Neuronal stem cell (in vitro differentiated cells): ENCODE data around the gene ANAPC15.

Experiments
- DNase-seq: peaks from one replicate; pipeline ENCODE4 v3.0.0-alpha.2; 2013; ENCODE audit warnings: low spot score
- H2AFZ ChIP-seq: one replicate; pipeline ENCODE4 v1.6.1; 2013; ENCODE audit warnings: mild to moderate bottlenecking, low read length, inconsistent platforms
- H2AK5ac ChIP-seq: 2 replicates; pipeline ENCODE4 v1.6.1; 2013; ENCODE audit warnings: low read depth, mild to moderate bottlenecking, inconsistent platforms, low read length, moderate library complexity, mixed read lengths
- H2BK120ac ChIP-seq: 2 replicates; pipeline ENCODE4 v1.6.1; 2013; ENCODE audit warnings: low read depth, mild to moderate bottlenecking, inconsistent platforms, low read length, moderate library complexity, mixed read lengths
- H2BK12ac ChIP-seq: one replicate; pipeline ENCODE4 v1.6.1; 2013; ENCODE audit warnings: low read length, inconsistent platforms
- H2BK15ac ChIP-seq: 2 replicates; pipeline ENCODE4 v1.6.1; 2013; ENCODE audit warnings: mild to moderate bottlenecking, low read length, inconsistent platforms, mixed read lengths
- H2BK5ac ChIP-seq: one replicate; pipeline ENCODE4 v1.6.1; 2013; ENCODE audit warnings: inconsistent platforms, mild to moderate bottlenecking, low read length, moderate library complexity
- H3K14ac ChIP-seq: one replicate; pipeline ENCODE4 v1.6.1; 2013; ENCODE audit warnings: low read length, inconsistent platforms
- H3K18ac ChIP-seq: 2 replicates; pipeline ENCODE4 v1.6.1; 2013; ENCODE audit warnings: low read length, inconsistent platforms
- H3K23ac ChIP-seq: 2 replicates; pipeline ENCODE4 v1.6.1; 2013; ENCODE audit warnings: low read depth, mild to moderate bottlenecking, mixed read lengths, low read length, inconsistent platforms; ENCODE audit not compliant: poor library complexity
- H3K27ac ChIP-seq: replicated peaks from 3 replicates; pipeline ENCODE4 v1.5.1; 2013; ENCODE audit warnings: low read length, inconsistent platforms
- H3K27me3 ChIP-seq, 3 experiments: 2 replicates each; pipeline ENCODE4 v1.6.1; 2013; ENCODE audit warnings: low read length in 3 of 3, mild to moderate bottlenecking in 2 of 3, inconsistent platforms in 1 of 3, low read depth in 1 of 3, mixed read lengths in 1 of 3, moderate library complexity in 1 of 3; ENCODE audit not compliant: control insufficient read depth in 3 of 3, insufficient read depth in 3 of 3
- H3K36me3 ChIP-seq, 2 donors: replicated peaks in 1 of 2; 2 replicates each; pipeline ENCODE4 v1.6.1; 2013; ENCODE audit warnings: low read length in 2 of 2; ENCODE audit not compliant: control insufficient read depth in 2 of 2, insufficient read depth in 2 of 2
- H3K4ac ChIP-seq: 2 replicates; pipeline ENCODE4 v1.6.1; 2013; ENCODE audit warnings: inconsistent platforms, mild to moderate bottlenecking, low read length, moderate library complexity
- H3K4me1 ChIP-seq, 2 donors: 1 replicate in 1 of 2; 2 replicates in 1 of 2; pipeline ENCODE4 v1.6.1; 2013; ENCODE audit warnings: low read length in 2 of 2, low read depth in 1 of 2; ENCODE audit not compliant: control insufficient read depth in 2 of 2, insufficient read depth in 1 of 2
- H3K4me2 ChIP-seq: one replicate; pipeline ENCODE4 v1.6.1; 2013; ENCODE audit warnings: mild to moderate bottlenecking, low read length, inconsistent platforms; ENCODE audit not compliant: insufficient read depth, poor library complexity, severe bottlenecking
- H3K4me3 ChIP-seq, 2 donors: 2 replicates each; pipeline ENCODE4 v1.5.1; 2013; ENCODE audit warnings: low read length in 2 of 2, mild to moderate bottlenecking in 2 of 2, inconsistent platforms in 1 of 2, moderate library complexity in 1 of 2
- H3K79me1 ChIP-seq: one replicate; pipeline ENCODE4 v1.6.1; 2013; ENCODE audit warnings: low read depth, mild to moderate bottlenecking, inconsistent platforms, low read length, moderate library complexity
- H3K9ac ChIP-seq: one replicate; pipeline ENCODE4 v1.6.1; 2013; ENCODE audit warnings: mild to moderate bottlenecking, low read depth, low read length, inconsistent platforms; ENCODE audit not compliant: poor library complexity
- H3K9me3 ChIP-seq, 2 donors: replicated peaks in 1 of 2; 2 replicates each; pipeline versions ENCODE3 to v1.6.1; 2013; ENCODE audit warnings: low read length in 2 of 2, mild to moderate bottlenecking in 2 of 2, inconsistent platforms in 1 of 2, low read depth in 1 of 2, mixed read lengths in 1 of 2, moderate library complexity in 1 of 2; ENCODE audit not compliant: control insufficient read depth in 2 of 2, insufficient read depth in 1 of 2
- H4K8ac ChIP-seq: one replicate; pipeline ENCODE4 v1.6.1; 2013; ENCODE audit warnings: low read depth, mild to moderate bottlenecking, inconsistent platforms, low read length, moderate library complexity
- H4K91ac ChIP-seq: one replicate; pipeline ENCODE4 v1.6.1; 2013; ENCODE audit warnings: low read length, low read depth, mild to moderate bottlenecking, inconsistent platforms; ENCODE audit not compliant: poor library complexity
- WGBS, 2 donors: extraction: QIAGEN DNeasy Blood & Tissue Kit; methylation state at CpG; one replicate each; pipeline ENCODE4 v1.1.7; 2013; ENCODE audit warnings: missing lambda C conversion rate in 2 of 2, mixed read lengths in 1 of 2; ENCODE audit not compliant: insufficient read length in 2 of 2, insufficient replicate concordance in 1 of 2; ENCODE audit errors: extremely low coverage in 2 of 2; 5-methylcytosine and 5-hydroxymethylcytosine counted together

ANAPC15 gene

GRCh38 chr11:72100462-72100861, 12.0 kb downstream of the ANAPC15 start:
- Histone ChIP-seq H3K23ac (no peak overlapping the region), H2BK5ac (no peak overlapping the region), H3K79me1 (peaks cover 4% of the 10 kb centered on the region), H4K91ac (no peak overlapping the region), H3K27me3 (no peaks in the 10 kb centered on the region), H3K4me1 (peaks cover 9 to 11% of the 10 kb centered on the region in 2 donors), H2AK5ac (no peak overlapping the region), H3K9me3 (no peaks in the 10 kb centered on the region), H2BK12ac (no peak overlapping the region), H3K27ac (no peak overlapping the region), H3K4ac (no peak overlapping the region), H3K18ac (no peak overlapping the region), H3K9ac (no peak overlapping the region), H3K14ac (no peak overlapping the region), H3K4me3 (no peak overlapping the region), H3K4me2 (no peak overlapping the region), H4K8ac (no peak overlapping the region), H2BK15ac (no peak overlapping the region), H3K36me3 (peaks cover 23 to 58% of the 10 kb centered on the region in 2 donors), H2AFZ (no peak overlapping the region), H2BK120ac (no peak overlapping the region)
- WGBS, 2 donors: no CpG with 5 or more reads among the region's 1 CpG
- no peak for DNase-seq

GRCh38 chr11:72100009-72100408, 12.5 kb downstream of the ANAPC15 start:
- H3K27ac ChIP-seq: no peak overlapping the region
- H3K36me3 ChIP-seq: peaks cover 26 to 63% of the 10 kb centered on the region in 2 donors

GRCh38 chr11:72098741-72099140, 13.8 kb downstream of the ANAPC15 start:
- peaks cover 9 to 10% of the 10 kb centered on the region in 2 donors for H3K4me1 ChIP-seq
- H2AFZ ChIP-seq: no peak overlapping the region
- no peaks in the 10 kb centered on the region for H3K9me3 ChIP-seq
- no peak overlapping the region for H3K18ac ChIP-seq
- peaks cover 30 to 73% of the 10 kb centered on the region in 2 donors for H3K36me3 ChIP-seq
- WGBS, 2 donors: no CpG with 5 or more reads among the region's 3 CpGs
- H4K91ac ChIP-seq: no peak overlapping the region
- no peak overlapping the region for H2BK12ac ChIP-seq
- H3K23ac ChIP-seq: peak overlapping the region; percentile 50
- H2AK5ac ChIP-seq: no peak overlapping the region
- no peak overlapping the region for H3K27ac ChIP-seq
- H3K4ac ChIP-seq: no peak overlapping the region
- H4K8ac ChIP-seq: no peak overlapping the region
- no peak overlapping the region for H3K9ac ChIP-seq
- H3K4me3 ChIP-seq: peak overlapping the region in 1 of 2 donors; percentile 39
- no peak overlapping the region for H2BK15ac ChIP-seq
- H3K14ac ChIP-seq: no peak overlapping the region
- H2BK120ac ChIP-seq: no peak overlapping the region
- no peak for DNase-seq
- no peaks in the 10 kb centered on the region for H3K27me3 ChIP-seq
- peaks cover 4% of the 10 kb centered on the region for H3K79me1 ChIP-seq
- no peak overlapping the region for H3K4me2 ChIP-seq
- no peak overlapping the region for H2BK5ac ChIP-seq

More at GRCh38 chr11:72100009-72100408, 12.5 kb downstream of the ANAPC15 start:
- H4K8ac ChIP-seq: no peak overlapping the region
- H3K27me3 ChIP-seq: no peaks in the 10 kb centered on the region
- peaks cover 4% of the 10 kb centered on the region for H3K79me1 ChIP-seq
- H3K4me2 ChIP-seq: no peak overlapping the region
- no peak overlapping the region for H3K4me3 ChIP-seq
- H2BK5ac ChIP-seq: no peak overlapping the region
- no peak overlapping the region for H2BK15ac ChIP-seq
- H3K4ac ChIP-seq: no peak overlapping the region
- no CpG with 5 or more reads among the region's 3 CpGs for WGBS, 2 donors
- no peak overlapping the region for H2BK120ac ChIP-seq
- no peak overlapping the region for H2AFZ ChIP-seq
- no peak overlapping the region for H2AK5ac ChIP-seq
- no peak overlapping the region for H3K9ac ChIP-seq
- H3K14ac ChIP-seq: no peak overlapping the region
- no peak for DNase-seq
- no peak overlapping the region for H3K23ac ChIP-seq
- H3K9me3 ChIP-seq: no peaks in the 10 kb centered on the region
- peaks cover 9 to 11% of the 10 kb centered on the region in 2 donors for H3K4me1 ChIP-seq
- no peak overlapping the region for H4K91ac ChIP-seq
- no peak overlapping the region for H2BK12ac ChIP-seq
- H3K18ac ChIP-seq: no peak overlapping the region

- no peaks in the 10 kb centered on the region for H3K9me3 ChIP-seq
- H3K14ac ChIP-seq: no peak overlapping the region
- no peak overlapping the region for H3K9ac ChIP-seq
- H4K91ac ChIP-seq: no peak overlapping the region
- no peak overlapping the region for H2AFZ ChIP-seq
- H2BK5ac ChIP-seq: no peak overlapping the region
- no peak overlapping the region for H2BK120ac ChIP-seq
- H3K4me3 ChIP-seq: no peak overlapping the region
- no peaks in the 10 kb centered on the region for H3K4me1 ChIP-seq
- H4K8ac ChIP-seq: no peak overlapping the region
- peaks cover 16 to 58% of the 10 kb centered on the region in 2 donors for H3K36me3 ChIP-seq
- no peak overlapping the region for H3K18ac ChIP-seq
- H3K27ac ChIP-seq: no peak overlapping the region
- no peak overlapping the region for H3K4ac ChIP-seq
- no peak overlapping the region for H3K23ac ChIP-seq
- no peak overlapping the region for H2BK15ac ChIP-seq
- no CpG with 5 or more reads among the region's 4 CpGs for WGBS, 2 donors
- no peak overlapping the region for H2BK12ac ChIP-seq
- H3K4me2 ChIP-seq: no peak overlapping the region
- no peak overlapping the region for H2AK5ac ChIP-seq
- peak; percentile 59 for DNase-seq
- no peaks in the 10 kb centered on the region for H3K79me1 ChIP-seq
- no peaks in the 10 kb centered on the region for H3K27me3 ChIP-seq
Observed at GRCh38 chr11:72091292-72091691, 21.2 kb downstream of the ANAPC15 start.
